Measurements from ENCODE around the gene LAMC3.

GRCh38 chr9:130995086-130996011 is 13.6 kb upstream of the LAMC3 start:
- TF ChIP-seq CTCF (IDR thresholded peaks at IDR 0.05) (no peak), POLR2A (IDR thresholded peaks at IDR 0.05) (no peak)
